Thymus (tissue), 11 donors: ENCODE data around the gene AVP. TPM values are rescaled to one million over a fixed set of nuclear protein-coding genes. Genes with fewer than 3 reads are reported as not detected.
"Not testable (repeated sequence)": the region's sequence is repeated elsewhere in the genome, so short reads cannot be mapped to it uniquely, and the experiment has no call there.

Experiments used
- DNase-seq, 9 donors: peaks; one replicate each; pipeline ENCODE4 v3.0.0-alpha.2; 2013; ENCODE audit warnings: low spot score in 9 of 9, low read depth in 6 of 9, missing footprints in 1 of 9
- H3K27ac ChIP-seq, 2 donors: one replicate each; pipeline ENCODE4 v1.5.1; 2013; ENCODE audit warnings: control low read depth in 1 of 2, low read depth in 1 of 2, low read length in 1 of 2, mild to moderate bottlenecking in 1 of 2, moderate library complexity in 1 of 2
- H3K27me3 ChIP-seq, 2 donors: one replicate each; pipeline ENCODE4 v1.5.1; 2013; ENCODE audit warnings: low read length in 1 of 2; ENCODE audit not compliant: control insufficient read depth in 2 of 2, insufficient read depth in 1 of 2
- H3K36me3 ChIP-seq, 2 donors: one replicate each; pipeline ENCODE4 v1.5.1; 2013; ENCODE audit warnings: low read length in 1 of 2, mild to moderate bottlenecking in 1 of 2, moderate library complexity in 1 of 2; ENCODE audit not compliant: control insufficient read depth in 2 of 2, insufficient read depth in 2 of 2
- H3K4me1 ChIP-seq, 2 donors: one replicate each; pipeline ENCODE4 v1.5.1; 2013; ENCODE audit warnings: low read length in 2 of 2; ENCODE audit not compliant: control insufficient read depth in 2 of 2, insufficient read depth in 2 of 2
- H3K4me3 ChIP-seq, 2 donors: one replicate each; pipeline ENCODE4 v1.5.1; 2013; ENCODE audit warnings: low read length in 2 of 2, control low read depth in 1 of 2, mild to moderate bottlenecking in 1 of 2
- H3K9me3 ChIP-seq, 2 donors: one replicate each; pipeline ENCODE4 v1.5.1; 2013; ENCODE audit warnings: low read length in 1 of 2, mild to moderate bottlenecking in 1 of 2; ENCODE audit not compliant: control insufficient read depth in 2 of 2, insufficient read depth in 1 of 2
- WGBS: extraction: QIAGEN DNeasy Blood & Tissue Kit; methylation state at CpG from one replicate; pipeline ENCODE4 v1.1.7; 2013; 5-methylcytosine and 5-hydroxymethylcytosine counted together
- polyA plus RNA-seq: library from polyadenylated mRNA; stranded (reverse); fragments of 200-250 nt; gene quantifications from one replicate; pipeline ENCODE4 v1.2.3, GENCODE V29; 2013
- total RNA-seq: library from RNA; stranded (reverse); fragments of 120-200 nt; gene quantifications from one replicate; pipeline ENCODE4 v1.2.4, GENCODE V29; 2013
- donor health status: healthy.

AVP gene
- total and polyA plus RNA-seq, 2 donors, result 0.33 to 5.2 TPM

DNA sequence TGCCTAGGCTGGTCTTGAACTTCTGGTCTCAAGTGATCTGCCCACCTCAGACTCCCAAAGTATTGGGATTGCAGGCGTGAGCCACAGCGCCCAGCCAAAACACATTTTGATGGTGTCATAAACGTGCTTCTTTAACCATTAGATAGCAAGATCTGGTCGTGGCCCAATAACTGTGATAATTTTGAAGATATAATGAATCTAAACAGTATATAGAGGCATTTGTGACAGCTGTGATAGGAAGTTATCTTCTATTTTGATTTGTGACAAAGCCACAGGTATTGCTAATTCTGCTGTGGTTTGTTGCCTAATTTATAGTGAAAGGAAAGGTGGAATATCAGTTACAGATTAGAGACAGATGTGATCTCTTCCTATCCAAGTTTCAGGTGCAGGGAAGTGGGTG is 13.8 kb downstream of the AVP start:
- no peaks in the 10 kb centered on the region for H3K36me3 ChIP-seq
- no peak overlapping the region for H3K27ac ChIP-seq
- no peak for DNase-seq
- 87% methylated on average over 4 of the region's 4 CpGs for WGBS
- H3K27me3 ChIP-seq, result peaks cover 20 to 37% of the 10 kb centered on the region in 2 donors
- H3K4me3 ChIP-seq, result no peak overlapping the region
- H3K9me3 ChIP-seq, result peaks cover 0 to 2% of the 10 kb centered on the region in 2 donors
- H3K4me1 ChIP-seq, result peaks cover 0 to 3% of the 10 kb centered on the region in 2 donors

DNA sequence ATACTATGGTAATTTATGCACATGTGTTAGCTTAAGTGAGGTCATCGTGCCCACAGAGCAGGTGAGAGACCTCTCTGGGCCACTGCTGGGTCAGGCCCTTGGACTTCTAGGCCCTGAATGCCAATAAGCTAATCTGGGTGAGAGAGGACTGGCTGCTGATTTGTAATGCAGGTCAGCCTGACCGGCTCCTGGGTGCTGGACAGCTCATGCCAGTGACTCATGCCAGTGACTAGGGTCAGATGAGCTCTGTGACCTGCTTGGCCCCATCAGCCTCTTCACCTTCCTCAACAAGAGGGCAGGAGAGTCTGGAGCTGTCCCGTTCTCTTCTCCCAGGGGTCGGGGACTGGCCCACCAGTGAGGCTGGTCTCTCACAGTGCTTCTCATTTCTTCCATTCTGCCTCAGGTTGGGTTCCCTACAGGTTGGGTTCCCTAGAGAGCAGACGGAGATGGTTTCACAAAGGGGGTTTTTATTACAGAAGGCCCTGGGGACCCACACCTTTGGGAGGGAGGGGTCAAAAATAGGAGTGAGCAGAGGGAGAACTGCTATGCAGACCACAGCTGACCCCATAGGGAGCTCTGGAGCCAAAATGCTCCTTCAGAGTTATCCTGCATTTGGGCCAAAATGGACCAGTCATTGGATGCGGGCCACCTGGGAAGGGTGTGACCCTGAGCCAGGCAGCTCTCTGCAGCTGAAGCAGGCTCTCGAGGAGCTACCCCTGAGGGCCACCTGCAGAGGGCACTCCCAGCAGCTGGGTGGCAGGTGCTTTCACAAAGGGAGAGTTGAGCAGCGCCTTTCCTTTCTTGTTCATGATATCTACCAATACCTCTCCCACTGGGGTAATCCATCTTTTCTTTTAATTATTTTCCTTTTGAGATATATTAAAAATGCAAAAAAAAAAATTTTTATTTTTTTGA is 15.3 kb downstream of the AVP start:
- H3K9me3 ChIP-seq, result peaks cover 0 to 2% of the 10 kb centered on the region in 2 donors
- peak in 2 of 9 donors; percentile 32 to 53 for DNase-seq
- H3K4me3 ChIP-seq, result no peak overlapping the region
- 88% methylated on average over 8 of the region's 8 CpGs for WGBS
- peaks cover 0 to 3% of the 10 kb centered on the region in 2 donors for H3K4me1 ChIP-seq
- H3K36me3 ChIP-seq, result no peaks in the 10 kb centered on the region
- H3K27me3 ChIP-seq, result peaks cover 20 to 33% of the 10 kb centered on the region in 2 donors
- H3K27ac ChIP-seq, result no peak overlapping the region

DNA sequence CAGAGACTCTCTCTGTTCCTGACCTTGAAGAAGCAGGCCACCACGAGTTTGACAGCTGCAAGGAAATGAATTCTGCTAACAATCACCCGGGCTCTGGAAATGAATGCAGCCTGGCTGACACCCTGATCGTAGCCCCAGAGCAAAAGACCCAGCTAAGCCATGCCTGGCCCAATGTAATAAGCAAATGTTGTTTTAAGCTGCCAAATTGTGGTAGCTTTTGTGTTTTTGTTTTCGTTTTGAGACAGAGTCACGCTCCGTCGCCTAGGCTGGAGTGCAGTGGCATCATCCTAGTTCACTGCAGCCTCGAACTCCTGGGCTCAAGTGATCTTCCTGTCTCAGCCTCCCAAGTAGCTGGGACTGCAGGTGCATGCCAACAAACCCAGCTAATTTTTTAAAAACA is 16.4 kb downstream of the AVP start:
- Histone ChIP-seq H3K27me3 (peaks cover 19 to 30% of the 10 kb centered on the region in 2 donors), H3K27ac (no peak overlapping the region), H3K36me3 (no peaks in the 10 kb centered on the region), H3K9me3 (peaks cover 0 to 2% of the 10 kb centered on the region in 2 donors), H3K4me3 (no peak overlapping the region), H3K4me1 (peaks cover 0 to 3% of the 10 kb centered on the region in 2 donors)
- 80% methylated on average over 8 of the region's 8 CpGs for WGBS
- DNase-seq, result no peak

DNA sequence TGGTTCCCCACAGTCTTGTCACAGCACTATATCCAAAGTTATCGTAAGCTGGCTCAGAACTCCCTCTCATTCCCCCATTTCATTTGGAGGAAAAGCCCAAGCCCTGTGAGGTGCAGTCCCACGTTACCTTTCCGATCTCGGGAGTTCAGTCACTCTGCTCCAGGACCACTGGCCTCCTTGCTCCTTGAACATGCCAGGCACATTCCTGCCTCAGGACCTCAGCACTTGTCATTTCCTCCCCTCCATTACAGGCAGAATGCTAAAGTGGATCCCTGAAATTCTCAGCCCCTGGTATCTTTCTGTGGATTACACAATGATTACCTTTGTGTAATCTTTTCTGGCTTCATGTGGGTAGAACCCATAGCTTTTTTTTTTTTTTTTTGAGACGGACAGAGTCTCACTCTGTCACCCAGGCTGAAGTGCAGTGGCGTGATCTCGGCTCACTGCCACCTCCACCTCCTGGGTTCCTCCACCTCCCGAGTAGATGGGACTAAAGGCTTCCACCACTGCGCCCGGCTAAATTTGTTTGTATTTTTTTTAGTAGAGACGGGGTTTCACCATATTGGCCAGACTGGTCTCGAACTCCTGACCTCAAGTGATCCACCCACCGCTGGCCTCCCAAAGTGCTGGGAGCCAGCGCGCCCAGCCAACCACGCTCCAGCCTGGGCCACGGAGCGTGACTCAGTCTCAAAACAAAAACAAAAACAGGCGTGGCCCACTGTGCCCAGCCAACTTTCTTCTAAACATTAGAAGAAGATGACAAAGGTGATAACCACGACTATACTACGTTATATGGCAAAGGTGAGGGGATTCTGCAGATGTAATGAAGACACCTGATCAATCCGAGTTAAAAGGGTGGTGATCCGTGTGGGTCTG is 17.1 kb downstream of the AVP start:
- 88% methylated on average over 23 of the region's 23 CpGs for WGBS
- H3K27ac ChIP-seq, result no peak overlapping the region
- peaks cover 12 to 23% of the 10 kb centered on the region in 2 donors for H3K27me3 ChIP-seq
- DNase-seq, result no peak
- H3K4me1 ChIP-seq, result peaks cover 0 to 1% of the 10 kb centered on the region in 2 donors
- no peak overlapping the region for H3K4me3 ChIP-seq
- H3K9me3 ChIP-seq, result no peaks in the 10 kb centered on the region
- H3K36me3 ChIP-seq, result no peaks in the 10 kb centered on the region

DNA sequence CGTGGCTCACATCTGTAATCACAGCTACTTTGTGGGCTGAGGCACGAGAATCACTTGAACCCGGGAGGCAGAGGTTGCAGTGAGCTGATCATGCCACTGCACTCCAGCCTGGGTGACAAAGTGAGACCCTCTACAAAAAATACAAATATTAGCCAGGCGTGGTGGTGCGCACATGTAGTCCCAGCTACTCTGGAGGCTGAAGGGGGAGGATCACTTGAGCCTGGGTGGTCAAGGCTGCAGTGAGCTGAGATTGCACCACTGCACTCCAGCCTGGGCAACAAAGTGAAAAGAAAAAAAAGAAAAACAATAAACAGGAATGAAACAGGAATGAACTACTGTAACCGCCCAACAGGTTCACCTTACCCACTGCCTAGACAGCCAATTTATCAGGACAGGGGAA is 20.4 kb downstream of the AVP start:
- H3K27me3 ChIP-seq, DNase-seq, H3K4me1 ChIP-seq: not testable (repeated sequence)

DNA sequence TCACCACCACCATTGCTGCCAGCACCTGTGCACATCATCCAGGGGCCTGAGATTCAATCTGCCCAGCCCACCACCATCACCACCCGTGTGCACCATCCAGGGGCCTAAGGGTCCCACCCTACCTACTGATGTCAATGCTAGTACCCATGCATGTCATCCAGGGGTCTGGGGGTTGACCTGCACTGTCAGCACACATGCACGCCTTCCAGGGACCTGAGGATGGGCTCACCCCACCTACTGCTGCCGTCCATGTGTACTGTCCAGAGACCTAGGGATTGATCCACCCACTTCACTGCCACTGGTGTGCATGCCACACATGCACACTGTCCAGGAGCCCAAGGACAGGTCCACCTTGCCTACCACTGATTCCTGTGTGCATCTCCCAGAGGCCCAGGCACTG is 25.0 kb downstream of the AVP start:
- Histone ChIP-seq H3K36me3 (no peaks in the 10 kb centered on the region), H3K27me3 (no peaks in the 10 kb centered on the region), H3K9me3 (no peaks in the 10 kb centered on the region), H3K4me1 (no peaks in the 10 kb centered on the region), H3K27ac (no peak overlapping the region), H3K4me3 (no peak overlapping the region)
- 97% methylated on average over 3 of the region's 3 CpGs for WGBS
- DNase-seq, result no peak

More for the DNA sequence above, 20.4 kb downstream of the AVP start:
- H3K27ac ChIP-seq, H3K36me3 ChIP-seq, H3K9me3 ChIP-seq, H3K4me3 ChIP-seq: not testable (repeated sequence)
- WGBS, result 87% methylated on average over 6 of the region's 6 CpGs

DNA sequence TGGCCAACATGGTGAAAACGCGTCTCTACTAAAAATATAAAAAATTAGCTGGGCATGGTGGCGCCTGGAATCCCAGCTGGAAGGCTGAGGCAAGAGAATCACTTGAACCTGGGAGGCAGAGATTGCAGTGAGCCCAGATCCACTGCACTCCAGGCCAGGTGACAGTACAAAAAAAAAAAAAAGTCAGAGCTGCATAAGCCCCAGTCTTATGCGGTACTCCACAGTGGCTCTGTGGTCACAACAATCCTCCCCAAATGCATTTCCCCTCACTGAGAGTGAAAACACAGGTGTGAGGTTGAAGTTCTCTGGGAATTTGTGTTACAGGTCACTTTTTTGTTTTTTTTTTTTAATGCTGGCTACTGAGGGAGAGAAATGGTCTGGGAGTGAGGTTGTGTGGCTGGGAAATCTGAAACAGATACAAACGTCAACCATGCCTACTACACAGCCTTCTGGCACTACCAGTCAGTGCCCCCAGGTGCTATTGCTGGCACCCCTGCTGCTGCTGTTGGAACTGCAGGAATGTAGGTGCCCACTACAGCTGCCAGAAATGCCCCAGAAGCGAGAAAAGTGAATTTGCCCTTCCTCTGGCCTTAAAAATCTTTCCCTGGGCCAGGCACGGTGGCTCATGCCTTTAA is 33.0 kb downstream of the AVP start:
- 64% methylated on average over 7 of the region's 7 CpGs for WGBS
- peak in 1 of 9 donors; percentile 24 for DNase-seq
- Histone ChIP-seq H3K27me3 (no peaks in the 10 kb centered on the region), H3K9me3 (no peaks in the 10 kb centered on the region), H3K27ac (no peak overlapping the region), H3K4me3 (no peak overlapping the region), H3K4me1 (peaks cover 5 to 10% of the 10 kb centered on the region in 2 donors), H3K36me3 (peaks cover 23 to 24% of the 10 kb centered on the region in 2 donors)

DNA sequence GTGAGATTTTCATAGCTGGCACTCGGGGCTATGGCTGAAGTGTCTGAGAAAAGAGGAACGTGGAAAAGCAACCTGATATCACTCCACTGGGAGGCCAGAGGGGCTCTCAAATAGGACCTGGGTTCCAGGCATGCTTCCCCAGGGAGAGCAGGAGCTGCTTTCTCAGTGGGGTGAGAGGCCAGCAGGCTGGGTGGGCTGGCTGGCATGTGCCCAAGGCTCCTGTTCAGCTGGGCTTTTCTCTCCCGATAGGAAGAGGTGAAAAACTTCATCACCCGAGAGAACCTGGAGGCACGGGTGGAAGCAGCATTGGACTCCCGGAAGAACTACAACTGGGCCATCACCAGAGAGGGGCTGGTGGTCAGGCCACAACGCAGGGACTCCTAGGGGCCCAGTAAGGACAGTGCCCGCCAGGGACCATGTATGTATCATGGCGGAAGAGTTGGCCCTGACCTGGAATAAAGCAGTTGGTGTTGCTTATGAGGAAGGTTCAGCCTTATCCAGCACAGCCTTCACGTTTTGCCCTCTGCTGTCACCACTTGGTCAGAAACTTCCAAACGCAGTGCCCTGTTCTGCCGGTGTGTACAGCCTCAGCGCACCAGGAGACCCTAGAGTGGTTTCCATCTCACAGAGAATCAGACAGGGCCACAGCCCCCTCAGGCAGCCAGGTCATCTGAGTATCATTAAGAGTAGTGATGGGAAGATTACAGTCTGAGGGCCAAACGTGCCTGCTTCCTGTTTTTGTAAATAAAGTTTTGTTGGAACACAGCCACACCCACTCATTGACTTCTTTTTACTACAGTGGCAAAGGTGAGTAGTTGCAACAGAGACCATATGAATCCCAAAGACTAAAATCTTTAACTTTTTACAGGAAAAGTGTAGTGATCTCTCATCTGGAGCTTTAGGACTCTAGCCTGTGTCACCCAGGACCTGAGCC is 36.8 kb downstream of the AVP start:
- H3K27ac ChIP-seq, result no peak overlapping the region
- WGBS, result 94% methylated on average over 14 of the region's 14 CpGs

More for the DNA sequence above, 36.8 kb downstream of the AVP start:
- Histone ChIP-seq H3K9me3 (no peaks in the 10 kb centered on the region), H3K4me1 (peaks cover 10 to 18% of the 10 kb centered on the region in 2 donors), H3K36me3 (peaks cover 23 to 24% of the 10 kb centered on the region in 2 donors), H3K4me3 (no peak overlapping the region), H3K27me3 (no peaks in the 10 kb centered on the region)
- DNase-seq, result no peak
